HCEC 1CT (cell line): ENCODE measurements around the gene SUN2.
A peak's percentile ranks its signal among the peaks of the same experiment; 100 is the strongest.
"Not testable (repeated sequence)": the region's sequence is repeated elsewhere in the genome, so short reads cannot be mapped to it uniquely, and the experiment has no call there.

Source experiments
- DNase-seq: peaks from one replicate; pipeline ENCODE4 v3.0.0-alpha.2; 2017

SUN2 gene, protein sequence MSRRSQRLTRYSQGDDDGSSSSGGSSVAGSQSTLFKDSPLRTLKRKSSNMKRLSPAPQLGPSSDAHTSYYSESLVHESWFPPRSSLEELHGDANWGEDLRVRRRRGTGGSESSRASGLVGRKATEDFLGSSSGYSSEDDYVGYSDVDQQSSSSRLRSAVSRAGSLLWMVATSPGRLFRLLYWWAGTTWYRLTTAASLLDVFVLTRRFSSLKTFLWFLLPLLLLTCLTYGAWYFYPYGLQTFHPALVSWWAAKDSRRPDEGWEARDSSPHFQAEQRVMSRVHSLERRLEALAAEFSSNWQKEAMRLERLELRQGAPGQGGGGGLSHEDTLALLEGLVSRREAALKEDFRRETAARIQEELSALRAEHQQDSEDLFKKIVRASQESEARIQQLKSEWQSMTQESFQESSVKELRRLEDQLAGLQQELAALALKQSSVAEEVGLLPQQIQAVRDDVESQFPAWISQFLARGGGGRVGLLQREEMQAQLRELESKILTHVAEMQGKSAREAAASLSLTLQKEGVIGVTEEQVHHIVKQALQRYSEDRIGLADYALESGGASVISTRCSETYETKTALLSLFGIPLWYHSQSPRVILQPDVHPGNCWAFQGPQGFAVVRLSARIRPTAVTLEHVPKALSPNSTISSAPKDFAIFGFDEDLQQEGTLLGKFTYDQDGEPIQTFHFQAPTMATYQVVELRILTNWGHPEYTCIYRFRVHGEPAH

DNA sequence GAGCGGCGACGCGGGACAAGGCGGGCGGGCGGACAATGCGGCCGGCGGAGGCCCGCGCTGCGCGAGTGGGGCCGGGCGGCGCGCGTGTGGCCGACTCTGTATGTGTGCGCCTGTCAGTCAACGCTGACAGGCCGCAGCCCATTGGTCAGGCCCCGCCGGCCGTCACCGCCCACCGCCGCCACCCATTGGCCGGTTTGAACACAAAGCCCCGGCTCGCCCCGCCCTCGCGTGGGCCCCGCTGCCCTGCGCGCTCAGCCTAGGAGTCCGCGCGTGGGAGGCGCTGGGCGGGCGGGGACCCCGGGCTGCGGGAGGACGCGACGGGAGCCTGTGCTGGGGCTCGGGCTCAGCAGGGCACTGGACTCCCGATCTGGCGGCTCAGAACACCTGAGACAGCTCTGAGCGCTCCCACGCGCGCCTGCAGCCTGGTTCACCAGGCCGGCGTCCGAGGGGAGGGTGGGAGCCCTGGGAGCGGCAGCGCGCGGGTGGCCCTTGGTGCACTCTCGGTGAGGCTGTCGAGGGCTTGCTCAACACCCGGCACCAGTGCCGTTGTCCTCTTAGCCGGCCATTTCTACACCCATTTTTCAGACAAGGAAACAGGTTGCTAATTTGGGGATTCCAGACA lies at the start of gene SUN2:
TSS of gene SUN2 (minus strand) at position 88 of the 622 bp plus-strand sequence. CDS start 3,370 bp downstream, outside the sequence.
- peak; percentile 76 for DNase-seq

DNA sequence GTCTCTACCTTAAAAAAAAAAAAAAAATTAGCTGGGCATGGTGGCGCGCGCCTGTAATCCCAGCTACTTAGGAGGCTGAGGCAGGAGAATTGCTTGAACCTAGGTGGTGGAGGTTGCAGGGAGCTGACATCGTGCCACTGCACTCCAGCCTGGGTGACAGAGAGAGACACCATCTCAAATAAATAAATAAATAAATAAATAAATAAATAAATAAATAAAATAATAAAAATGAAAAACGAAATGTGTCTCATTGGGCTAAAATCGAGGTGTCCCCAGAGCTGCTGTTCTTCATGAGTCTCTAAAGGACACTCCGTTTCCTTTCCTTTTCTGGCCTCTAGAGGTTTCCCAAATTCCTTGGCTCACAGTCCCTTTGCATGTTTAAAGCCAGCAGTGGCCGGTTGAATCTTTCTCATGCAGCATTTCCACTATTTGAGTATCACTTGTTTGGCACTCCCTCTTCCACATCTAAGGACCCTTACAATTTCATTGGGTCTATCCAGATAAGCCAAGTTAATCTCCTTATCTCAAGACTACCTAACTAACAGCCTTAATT lies 49.3 kb upstream of the SUN2 start:
- not testable (repeated sequence) for DNase-seq

DNA sequence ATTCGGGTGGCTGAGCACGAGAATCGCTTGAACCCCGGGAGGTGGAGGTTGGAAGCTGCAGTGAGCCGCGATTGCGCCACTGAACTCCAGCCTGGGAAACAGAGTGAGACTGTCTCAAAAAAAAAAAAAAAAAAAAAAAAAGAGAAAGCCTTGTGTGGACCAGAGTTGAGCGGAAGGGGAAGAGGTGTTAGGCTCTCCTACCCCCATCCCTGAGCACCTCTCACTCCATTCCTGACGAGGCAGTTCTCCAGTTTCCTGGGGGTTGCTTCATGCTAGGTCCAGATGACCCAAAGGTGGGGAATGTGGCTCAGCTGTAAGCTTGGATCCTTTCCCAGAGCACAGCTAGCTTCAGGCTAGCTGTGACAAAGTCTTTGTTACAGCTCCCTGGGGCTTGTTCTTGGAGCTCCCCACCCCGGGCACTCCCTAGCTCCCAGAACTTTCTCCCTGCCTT lies 46.9 kb upstream of the SUN2 start:
- DNase-seq = peak; percentile 87

DNA sequence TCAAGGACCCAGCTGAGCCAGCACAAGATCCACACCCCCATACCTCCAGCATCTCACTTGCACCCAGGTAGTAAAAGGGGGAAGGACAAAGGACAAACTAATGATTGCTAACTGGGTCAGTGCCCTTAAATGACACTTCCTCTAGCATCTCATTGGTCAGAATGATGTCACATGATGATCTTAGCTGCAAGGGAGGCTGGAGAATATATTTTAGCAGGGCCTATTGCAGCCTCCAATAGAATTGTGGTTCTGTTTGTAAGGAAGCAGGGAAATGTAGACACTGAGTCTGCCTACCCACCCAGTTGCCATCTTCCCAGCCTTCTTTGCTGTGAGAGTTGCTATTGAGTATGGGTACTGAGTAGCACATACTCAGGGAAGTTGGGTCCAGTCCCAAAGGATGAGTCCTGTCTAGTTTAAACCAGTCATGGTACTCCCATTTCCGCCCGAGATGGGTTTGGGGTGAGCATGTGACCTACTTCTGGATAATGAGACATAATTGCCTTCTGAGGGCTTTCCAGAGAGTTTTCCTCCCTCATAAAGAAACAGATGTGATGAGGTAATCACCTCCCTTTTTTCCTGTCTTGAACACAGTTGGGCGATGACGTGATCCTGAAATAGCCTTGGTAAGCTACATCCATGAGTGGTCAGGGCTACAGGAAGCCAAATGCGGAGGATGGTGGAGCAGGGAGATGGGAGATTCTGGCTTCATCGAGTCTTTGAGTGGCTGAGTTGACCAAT lies 43.6 kb upstream of the SUN2 start:
- DNase-seq = peak; percentile 1

DNA sequence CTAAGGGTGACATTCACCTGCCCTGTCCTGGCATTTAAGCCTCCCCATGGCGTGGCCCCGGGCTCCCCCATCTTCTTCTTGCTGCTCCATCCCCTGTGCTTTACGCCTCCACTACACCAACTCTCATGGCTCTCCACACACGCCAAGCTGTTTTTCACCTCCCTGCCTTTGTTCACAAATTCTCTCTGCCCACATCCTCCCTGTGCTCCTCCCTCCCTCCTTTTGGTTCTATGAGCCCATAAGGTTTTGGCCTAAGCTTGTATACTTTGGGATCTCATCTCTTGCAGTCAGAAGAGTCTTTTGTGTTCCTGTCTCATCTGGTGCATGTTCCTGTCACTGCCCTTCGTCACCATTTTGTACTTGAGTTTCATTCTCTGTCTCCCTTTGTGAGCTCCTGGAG lies 42.7 kb upstream of the SUN2 start:
- DNase-seq = no peak

DNA sequence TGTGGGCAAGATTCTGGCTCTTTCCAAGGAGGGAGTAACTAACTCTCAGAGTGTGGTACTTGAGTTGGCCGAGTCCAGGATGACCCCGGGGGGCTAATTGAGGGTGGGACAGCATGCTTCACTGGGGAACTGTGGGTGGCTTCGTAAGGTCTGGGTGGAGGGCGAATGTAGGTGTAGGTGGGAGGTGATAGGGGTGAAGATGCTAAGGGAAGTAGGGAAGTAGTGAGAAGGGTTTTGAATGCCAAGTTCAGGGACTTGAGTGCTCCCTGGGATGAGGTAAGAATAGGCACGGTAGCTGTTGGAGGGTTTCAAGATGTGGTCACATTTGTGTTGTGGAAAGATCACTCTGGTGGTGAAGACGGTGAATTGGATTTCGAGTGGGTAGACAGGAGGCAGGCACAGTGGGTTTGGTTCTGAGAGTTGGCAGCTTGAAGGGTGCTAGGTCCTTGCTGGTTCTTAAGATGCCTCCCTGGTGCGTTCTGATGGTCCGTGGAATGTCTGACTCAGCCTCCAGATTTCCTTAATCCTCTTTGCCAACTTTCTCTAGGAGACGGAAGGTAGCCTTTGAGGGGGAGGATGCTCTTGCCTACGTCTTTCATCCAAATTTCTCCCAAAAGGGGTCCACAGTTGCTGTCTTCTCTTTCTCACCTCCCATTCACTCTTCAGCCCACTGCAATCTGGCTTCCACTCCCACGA lies 40.6 kb upstream of the SUN2 start:
- DNase-seq = peak; percentile 24

DNA sequence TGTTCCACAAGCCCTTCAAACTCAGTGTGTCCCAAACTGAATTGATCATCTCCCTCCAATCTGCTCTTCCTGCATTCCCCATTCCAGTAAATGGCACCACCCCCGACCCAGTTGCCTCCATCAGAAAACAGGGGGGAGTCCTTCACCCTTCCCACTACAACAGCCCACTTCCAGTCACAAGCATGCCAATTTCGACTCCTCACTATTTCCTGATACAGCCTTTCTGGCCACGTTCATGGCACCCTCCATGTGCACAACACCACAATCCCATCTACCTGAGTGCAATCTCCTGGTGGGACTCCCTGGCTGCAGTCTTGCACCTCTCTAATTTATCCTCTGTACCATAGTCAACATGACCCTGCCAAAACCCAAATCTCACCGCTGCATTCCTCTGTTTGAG lies 39.8 kb upstream of the SUN2 start:
- no peak for DNase-seq

DNA sequence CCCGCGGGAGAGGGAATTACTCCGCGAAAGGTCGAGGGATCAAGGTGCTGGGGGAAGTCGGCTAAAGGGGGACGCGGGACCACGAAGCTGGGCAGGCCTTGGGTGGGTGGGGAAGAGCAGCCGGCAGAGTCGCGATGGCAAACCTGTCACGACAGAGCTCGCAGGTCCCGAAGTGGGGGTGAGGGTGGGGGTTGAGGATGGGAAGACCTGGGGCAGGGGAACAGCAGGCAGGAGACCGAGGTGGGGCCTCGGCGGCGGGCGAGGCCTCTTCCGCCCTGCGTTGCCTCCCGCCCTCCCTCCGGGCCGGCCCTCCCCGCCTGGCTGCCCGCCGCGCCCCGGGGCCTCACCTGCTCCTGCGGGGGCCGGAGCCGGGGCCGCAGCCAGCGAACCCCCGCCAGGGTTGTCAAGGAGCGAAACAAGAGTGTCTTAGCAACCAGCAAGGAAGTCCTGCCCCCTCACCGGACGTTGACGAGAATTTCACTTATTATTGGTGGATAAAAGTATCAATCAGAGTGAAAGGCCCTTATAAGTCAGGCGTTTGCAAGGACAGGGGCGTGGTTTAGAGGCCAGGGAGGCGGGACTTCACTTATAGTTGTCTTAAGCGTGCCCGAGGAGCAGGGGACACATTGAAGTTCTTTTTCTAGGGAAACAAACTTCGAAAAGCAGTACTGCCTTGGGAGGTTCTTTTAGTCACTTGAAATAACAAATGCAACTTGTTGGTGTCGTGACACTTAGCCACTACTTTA lies 38.1 kb upstream of the SUN2 start, which contains the start of gene DNAL4:
TSS of gene DNAL4 (minus strand) at position 423 of the 746 bp plus-strand sequence. CDS start 11,412 bp downstream, outside the sequence.
- peak; percentile 96 for DNase-seq

DNA sequence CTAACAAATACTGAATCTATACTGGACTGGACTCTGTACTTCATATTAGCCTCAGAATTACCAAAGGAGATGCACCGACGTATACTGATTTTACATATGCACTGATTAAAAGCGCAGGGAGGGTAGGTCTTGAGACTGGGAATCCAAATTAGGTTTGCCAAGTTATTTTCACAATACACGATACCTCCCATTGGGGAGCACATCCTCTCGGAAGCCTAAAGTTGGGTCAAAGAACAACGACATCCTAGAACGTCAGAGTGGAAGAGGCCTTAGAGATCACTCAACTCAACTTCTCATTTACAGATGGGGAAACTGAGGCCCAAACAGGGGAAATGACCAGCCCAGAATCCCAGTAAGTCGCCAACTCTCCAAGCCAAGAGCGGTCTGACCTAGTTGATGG lies 37.5 kb upstream of the SUN2 start:
- DNase-seq = no peak

DNA sequence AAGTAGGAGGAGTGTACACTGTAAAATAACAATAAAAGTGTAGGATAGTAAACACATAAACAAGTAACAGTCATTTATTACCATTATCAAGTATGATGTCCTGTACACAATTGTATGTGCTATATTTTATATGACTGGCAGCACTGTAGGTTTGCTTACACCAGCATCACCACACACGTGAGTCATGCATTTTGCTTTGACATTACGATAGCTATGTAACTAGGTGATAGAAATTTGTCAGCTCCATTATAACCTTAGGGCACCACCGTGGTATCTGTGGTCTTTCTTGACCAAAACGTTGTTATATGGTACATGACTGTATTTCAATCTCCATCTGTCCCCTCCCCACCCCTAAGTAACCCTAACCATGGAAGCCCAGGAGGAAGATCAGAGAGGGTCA lies 37.0 kb upstream of the SUN2 start:
- DNase-seq = no peak

DNA sequence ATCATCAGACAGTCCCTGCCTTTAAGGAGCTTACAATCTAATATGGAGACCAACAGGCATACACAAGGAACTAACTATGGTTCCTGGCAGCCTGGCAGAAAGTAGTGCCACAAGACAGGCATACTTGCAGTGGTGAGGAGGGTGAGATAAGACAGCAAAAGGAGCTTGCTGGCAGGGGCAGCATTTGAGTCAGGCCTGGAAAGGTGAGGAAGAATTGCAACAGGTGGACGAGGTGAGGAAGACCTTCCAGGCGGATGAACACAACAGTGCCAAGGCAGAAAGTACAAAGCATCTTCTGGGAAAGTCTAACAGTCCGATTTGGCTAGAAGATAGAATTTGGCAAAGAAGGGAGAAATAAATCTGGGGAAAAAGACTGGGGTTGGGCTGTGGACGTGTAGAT lies 33.8 kb upstream of the SUN2 start:
- no peak for DNase-seq

DNA sequence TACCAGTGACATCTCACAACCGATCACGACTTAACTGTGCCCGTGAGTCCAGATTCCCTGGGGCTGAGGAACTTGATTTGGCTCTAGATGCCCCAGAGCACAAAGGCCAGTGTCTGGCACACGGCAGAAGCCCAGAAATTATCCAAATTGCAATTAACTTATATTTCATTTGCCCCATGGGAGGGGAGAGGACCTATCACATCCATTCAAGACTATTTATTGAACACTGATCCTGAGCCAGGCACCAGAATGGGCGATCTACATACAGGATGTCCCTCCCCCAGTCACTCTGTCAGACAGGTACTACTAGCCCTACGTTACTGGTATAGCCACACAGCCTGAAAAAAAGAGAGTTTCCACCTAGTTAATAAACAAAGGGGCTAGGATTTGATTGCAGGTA lies 33.0 kb upstream of the SUN2 start:
- no peak for DNase-seq

DNA sequence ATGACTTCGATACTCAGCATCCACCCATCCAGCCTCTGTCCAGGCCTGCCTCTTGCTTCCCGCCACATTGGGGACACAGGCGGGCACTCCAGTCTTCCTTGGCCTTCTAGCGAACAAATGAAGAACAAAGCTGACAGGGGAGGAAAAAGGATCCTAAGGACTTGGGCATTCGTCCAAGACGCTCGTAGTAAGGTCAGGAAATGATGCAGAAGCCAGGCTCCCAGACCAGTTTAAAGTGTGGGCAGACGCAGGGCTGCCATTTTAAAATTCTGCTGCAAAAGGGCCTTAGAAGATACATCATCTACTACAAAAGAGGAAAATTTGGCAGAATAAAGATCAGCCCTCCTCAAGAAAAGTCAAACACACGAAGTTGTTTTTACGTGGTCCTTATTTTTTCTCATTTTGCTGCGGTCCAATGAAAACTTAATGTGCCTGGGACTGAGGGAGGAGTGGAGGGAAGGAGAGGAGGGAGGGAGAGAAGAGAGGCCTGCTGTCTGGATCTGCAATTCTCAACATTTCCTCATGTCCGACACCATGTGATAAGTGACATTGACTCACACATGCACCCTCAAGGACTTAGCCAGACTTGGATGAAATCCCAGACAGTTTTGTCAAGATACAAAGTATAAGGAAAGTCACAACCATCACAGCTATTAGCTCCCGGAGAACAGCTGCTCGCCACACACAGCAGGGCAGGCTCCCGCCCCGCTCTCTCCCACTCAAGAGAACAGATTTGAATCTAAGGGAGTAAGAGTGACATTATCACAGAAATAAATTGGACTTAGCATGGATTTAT lies 32.4 kb upstream of the SUN2 start:
- DNase-seq = peak; percentile 84

DNA sequence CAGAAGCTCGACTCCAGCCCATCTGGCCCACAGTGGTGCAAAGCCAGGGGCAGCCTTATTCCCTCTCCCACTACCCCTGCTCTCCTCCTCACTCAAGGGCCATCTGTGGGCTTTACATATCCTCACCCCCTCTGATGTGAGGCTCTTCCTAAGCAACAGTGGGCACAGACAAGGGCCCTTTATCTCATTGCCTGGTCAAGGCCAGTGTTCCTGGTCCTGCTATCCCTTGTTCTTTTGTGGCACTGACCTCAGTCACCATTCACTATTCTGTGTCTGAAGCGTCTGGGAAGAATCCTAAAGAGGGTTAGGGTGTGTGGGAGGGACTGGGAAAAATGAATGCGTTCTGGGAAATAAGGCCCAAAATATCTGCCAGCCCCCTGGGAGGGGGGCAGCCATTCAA lies 30.8 kb upstream of the SUN2 start:
- DNase-seq = no peak

DNA sequence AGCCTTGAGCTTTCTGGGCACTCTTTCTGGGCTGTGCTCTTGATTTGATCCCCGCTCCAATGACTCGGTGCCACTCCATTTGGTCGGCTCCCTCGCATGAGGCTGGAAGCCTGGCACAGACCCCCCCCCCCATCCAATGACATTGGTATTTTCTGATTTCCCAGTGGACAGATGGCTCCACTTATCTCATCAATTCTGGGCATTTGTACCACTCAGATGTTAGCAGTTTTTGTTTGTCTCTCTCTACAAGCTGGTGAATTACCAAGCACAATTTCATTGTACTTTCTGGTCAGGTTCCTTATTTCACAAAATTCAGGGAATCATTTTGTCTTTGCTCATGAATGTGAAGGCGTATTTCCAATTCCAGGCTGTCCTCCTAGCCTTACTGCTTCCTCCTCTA lies 29.1 kb upstream of the SUN2 start:
- DNase-seq = no peak

DNA sequence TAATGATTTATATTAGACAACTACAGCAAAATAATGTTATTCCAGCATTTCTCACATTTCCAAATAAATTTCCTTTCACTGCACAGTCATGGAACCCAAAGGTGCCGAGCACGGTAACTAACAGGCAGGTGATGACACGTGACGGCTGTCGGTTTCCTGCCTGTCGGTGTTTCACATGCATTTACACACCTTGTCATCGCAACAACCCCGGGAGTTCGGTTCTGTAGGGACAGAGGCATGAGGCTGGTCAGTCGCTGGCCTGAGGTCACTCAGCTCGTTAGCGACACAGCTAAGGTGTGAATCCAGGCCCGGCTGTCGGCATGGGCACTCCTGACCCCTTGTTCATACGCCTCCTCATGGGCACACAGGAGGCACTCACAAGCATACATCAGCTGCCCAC lies 28.2 kb upstream of the SUN2 start:
- no peak for DNase-seq

DNA sequence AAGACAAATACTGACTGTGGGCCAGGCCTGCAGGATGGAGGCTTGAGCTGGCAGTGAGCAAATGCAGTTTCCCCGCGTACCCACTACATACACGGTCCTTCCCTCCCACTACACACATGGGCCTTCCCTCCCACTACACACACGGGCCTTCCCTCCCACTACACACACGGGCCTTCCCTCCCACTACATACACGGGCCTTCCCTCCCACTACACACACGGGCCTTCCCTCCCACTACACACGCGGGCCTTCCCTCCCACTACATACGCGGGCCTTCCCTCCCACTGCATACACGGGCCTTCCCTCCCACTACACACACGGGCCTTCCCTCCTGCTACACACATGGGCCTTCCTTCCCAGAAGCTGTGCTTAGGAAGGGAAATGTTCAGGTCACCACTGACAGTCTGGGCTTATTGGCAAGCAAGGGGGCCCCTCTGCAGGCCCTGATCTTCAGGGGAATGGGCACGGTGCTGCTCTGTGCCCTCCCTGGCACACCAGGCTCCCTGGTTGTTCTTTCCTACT lies 27.4 kb upstream of the SUN2 start:
- DNase-seq = no peak

DNA sequence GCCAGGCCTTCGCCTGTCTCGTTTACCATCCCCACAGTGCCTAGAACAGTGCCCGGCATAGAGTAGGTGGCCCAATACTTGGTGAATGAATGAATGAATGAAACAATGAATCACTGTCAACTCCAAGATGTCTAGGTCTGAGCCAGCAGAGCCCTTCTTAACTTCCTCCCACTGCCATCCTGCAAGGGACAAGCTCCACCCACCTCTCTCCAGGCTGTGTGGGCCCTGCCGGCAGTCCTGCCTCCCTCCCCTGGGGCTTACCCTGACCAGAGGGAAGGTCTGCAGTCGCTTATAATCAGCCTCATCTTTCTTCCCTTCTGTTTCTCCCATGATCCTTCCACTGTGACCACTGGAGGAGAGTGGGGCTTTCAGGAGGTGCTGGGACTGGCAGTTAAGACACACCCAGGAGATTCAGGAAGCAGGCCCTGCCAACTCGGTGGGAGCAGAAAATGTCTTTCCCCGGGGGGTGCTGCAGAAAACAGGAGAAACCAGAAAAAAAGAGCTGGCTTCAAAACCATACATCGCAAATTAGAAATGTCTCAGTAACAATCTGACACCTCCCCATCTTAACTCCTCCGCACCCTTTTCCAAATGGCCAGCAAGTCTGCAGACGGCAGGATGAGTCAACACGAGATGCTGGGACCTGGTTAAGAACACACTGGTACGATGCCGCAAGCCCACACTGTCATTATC lies 26.8 kb upstream of the SUN2 start:
- no peak for DNase-seq

DNA sequence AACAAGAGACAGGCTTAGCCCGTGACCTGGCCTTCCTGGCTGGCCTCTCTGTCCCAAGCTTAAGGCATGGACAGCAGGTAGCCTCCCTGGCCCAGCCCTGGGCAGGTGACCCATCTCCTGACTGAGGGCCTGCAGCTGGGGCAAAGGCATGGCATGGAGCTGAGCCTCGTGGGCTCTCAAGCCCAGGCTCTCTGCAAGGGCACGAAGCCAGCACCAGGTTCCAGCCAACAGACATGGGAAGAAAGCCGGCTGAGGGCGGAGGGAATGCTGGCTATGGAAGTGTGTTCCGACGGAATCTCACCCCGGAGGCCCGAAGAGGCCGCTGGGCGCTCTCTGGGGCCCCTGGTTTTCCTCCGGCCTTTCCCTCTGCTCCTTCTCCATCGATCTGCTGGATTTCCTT lies 25.2 kb upstream of the SUN2 start:
- no peak for DNase-seq
